Glomerular endothelial cell (primary cell): ENCODE data around the gene MALT1. TPM values are rescaled to one million over a fixed set of nuclear protein-coding genes. Genes with fewer than 3 reads are reported as not detected.
"Not testable (repeated sequence)": the region's sequence is repeated elsewhere in the genome, so short reads cannot be mapped to it uniquely, and the experiment has no call there.

ENCODE experiments used
- DNase-seq: peaks from one replicate; pipeline ENCODE4 v3.0.0-alpha.2; 2011; ENCODE audit warnings: low read depth, low spot score; ENCODE audit errors: extremely low read depth
- total RNA-seq: library from RNA; depleted of rRNA; stranded (reverse); fragments of >200 nt; gene quantifications from 2 replicates; pipeline ENCODE4 v1.2.3, GENCODE V29; 2015

MALT1 gene
- total RNA-seq, 1 donor from 2014 or later: 9.2 TPM

DNA sequence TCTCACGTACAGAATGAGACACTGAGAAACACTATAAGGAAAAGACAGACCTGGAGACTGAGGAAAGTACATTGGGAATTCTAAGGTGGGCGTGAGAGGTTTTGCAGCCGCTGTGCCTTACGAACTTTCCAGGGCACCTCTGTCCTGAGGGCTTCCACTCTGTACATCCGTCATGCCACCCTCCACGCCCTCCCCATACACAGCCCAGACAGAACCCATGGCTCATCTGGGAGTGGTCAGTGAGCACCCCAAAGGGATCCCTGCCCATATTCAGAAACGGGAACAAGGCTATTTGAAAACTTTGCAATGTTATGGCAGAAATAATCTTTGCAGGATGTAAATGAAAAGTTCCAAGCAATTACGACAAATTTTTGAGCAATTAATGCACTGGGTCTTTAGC, 98.1 kb downstream of the MALT1 start:
- no peak for DNase-seq

DNA sequence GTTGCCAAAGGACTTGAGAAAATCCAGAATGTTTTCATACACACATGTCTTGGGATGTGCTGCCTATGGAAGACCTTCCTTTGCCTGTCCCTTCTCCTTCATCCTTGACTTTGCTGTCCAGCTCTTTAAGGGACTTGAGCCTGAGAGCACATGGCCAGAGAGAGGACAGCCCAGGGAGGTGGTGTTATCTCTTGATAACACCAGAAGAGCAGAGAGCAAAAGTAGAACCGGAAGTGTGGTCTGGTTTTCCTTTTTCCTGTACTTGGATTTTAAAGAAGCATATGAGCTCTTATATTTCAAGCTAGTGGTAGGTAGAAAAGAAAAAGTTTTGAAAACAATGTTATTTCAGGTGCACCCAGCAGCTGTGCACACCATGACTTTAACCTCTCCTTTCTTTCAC, 99.3 kb downstream of the MALT1 start:
- no peak for DNase-seq

DNA sequence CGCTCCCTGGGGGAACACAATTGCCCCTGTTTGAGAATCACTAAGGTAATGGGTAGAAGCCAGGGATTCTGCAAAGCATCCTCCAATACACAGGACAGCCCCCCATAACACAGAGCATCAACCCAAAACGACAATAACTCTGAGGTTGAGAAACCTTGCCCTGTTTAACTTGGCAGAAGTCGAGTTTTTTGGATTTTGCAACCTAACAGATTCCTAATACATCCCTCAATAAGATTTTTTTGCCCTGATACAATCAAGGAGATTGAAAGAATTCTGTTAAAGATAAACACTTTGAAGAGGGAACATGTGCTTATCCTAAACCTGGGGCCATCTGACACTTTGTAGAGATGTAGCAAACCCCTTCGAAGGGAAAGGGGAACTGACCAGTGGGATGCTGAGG, 100.9 kb downstream of the MALT1 start:
- no peak for DNase-seq

DNA sequence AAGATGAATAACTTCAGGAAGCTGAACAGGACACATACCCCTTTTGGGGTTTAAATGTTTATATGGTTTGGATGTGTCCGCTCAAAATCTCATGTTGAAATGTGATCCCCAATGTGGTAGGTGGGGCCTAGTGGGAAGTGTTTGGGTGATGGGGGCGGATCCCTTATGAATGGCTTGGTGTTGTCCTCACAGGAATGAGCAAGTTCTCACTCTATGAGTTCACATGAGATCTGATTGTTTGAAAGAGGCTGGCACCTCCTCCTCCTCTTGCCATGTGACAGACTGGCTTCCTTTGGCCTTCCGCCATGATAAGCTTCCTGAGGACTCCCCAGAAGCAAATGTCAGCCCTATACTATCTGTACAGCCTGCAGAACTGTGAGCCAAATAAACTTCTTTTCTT, 104.8 kb downstream of the MALT1 start:
- DNase-seq: no peak

DNA sequence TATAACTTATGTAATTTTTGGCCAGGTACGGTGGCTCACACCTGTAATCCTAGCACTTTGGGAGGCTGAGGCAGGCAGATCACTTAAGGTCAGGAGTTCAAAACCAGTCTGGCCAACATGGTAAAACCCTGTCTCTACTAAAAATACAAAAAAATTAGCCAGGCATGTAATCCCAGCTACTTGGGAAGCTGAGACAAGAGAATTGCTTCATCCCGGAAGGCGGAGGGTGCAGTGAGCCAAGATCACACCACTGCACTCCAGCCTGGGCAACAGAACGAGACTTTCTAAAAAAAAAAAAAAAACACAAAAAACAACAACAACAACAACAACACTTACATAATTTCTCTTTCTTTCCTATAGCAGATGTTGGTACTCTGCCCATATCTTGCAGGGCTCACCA, 105.3 kb downstream of the MALT1 start:
- DNase-seq: not testable (repeated sequence)

DNA sequence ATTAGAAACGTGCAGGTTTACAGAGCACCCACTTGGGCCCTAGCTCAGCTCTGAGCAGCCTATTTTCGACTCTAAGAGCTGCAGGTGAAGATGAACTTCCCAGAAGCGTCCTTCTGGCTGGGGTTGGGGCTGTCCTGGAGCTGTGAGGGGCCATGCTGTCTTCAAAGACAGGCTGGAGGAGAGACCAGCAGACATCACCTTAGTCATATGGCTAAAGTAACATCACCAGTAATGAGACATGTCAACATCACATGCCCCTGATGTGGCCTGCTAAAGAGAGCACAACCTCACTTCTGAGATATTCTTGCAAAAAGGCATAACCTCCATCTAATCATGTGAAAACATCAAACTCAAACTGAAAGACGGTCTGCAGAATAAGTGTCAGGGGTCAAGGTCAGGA, 106.2 kb downstream of the MALT1 start:
- no peak for DNase-seq

DNA sequence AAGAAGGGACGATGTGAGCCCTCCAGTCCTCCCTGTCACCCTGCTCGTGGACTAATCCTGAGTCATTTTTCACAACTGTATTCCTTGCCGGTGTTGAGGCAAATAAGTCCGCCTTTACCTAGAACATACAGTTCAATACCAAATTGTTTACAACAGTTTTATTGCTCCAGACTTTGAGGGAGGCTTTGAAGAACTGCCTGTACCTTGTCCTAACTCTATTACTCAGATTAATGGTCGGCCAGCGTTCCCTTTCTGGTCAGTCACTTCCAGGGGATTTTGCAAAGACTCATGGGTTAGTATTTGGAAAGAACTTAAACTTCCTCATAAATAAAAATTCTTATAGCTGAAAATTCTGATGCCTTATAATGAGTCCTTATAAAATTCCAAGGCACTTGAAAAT, 108.3 kb downstream of the MALT1 start:
- DNase-seq: no peak

DNA sequence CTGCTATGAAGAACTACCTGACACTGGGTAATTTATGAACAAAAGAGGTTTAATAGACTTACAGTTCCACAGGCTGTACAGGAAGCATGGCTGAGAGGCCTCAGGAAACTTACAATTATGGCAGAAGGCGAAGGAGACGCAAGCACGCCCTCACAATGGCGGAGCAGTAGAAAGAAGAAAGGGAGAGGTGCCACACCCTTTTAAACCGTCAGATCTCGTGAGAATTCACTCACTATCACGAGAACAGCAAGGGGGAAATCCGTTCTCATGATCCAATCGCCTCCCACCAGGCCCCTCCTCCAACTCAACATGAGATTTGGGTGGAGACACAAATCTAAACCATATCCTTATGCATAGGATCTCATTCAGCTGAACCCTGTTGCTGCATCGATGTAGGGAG, 108.8 kb downstream of the MALT1 start:
- DNase-seq: no peak

DNA sequence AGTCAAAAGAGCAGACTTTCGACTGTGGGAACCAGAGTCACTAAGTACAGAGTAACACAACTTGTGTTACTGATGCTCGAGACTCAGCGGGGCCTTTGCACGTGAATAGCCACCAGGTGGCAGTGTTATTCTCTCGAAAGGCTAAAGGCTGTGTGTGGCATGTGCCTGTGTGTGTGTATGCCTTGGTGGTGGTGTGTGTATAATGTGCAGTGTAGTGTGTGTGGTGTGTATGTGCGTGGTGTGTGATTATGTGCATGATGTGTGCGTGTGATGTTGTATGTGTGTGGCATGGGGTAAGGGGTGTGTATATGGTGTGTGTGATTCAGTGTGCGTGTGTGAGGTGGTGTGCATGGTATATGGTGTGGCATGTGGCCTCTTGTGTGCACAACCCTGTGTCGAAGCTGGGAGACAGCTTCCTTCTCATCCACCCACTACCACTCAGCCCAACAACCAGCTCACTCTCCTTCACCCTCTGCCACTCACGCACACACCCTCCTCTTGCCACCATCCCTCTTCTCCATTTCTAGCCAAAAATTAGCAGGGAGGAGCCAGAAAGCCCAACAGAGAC, 110.4 kb downstream of the MALT1 start:
- peak; percentile 51 for DNase-seq

DNA sequence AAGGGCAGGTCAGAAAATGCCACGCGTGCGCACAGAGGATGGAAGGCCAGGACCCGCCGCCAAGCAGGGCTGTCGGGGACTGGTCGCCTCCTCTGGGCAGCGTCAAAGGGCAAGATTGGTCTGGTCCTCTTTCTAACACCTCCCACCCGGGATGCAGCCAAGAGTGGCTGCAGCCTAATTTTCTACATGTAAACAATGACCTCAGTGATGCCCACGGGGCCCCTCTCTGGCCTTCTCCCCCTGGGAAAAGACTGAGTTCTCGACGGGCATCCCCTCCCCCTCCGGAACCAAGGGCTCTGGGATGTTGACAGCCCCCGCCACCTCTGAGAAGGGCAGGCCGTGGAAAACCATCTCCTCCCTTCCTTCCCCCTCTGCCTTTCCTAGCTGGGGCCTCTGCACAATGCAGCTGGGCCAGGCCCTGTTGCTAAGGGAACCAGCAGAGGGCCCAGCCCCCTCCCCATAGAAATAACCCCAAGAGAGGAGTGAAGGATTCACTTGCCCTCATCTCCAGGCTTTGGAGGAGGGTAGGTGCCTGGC, 113.4 kb downstream of the MALT1 start:
- no peak for DNase-seq

DNA sequence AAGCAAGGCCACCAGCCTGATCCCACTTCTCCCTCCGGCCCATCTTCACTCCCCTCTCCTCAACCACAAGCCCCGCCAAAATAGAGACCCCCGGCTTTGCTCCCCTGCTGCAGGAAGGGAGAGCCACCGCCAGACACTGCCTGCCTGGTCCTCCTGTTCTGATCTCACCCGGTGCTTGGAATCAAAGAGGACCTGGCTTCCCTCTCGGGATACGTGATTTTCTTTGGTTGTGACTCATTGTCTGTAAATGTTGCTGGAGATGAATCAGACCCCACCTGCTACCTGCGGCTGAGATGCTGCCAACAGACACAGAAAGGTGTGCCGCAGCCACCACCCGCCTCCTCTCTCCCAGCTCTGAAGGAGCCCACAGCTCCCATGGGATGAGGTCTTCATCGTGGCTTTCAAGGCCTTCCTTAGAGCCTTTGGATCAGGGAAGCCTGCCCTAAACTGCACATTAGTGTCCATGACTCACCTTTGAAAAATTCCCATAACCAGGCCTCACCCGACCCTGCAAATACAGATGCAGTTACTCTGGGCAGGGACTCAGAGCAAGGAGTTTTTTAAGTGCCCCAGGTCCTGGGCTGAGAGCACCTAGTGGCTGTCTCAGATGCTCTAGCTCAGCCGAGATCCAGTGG, 114.0 kb downstream of the MALT1 start:
- DNase-seq: peak; percentile 47

DNA sequence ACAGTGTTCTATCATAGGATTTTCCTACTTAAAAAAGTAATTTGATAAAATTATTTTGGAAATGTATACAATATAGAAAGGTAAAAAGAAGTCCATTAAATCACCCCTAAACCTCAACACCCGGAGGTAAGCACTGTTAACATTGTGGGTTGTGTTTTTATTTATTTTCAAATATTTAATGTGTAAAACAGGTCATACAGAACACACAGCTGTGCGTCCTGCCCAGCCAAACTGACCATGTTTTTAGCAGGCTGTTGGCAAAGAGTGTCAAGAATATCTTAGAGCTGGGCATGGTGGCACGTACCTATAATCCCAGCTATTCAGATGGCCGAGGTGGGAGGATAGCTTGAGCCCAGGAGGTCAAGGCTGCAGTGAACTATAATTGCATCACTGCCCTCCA, 114.6 kb downstream of the MALT1 start:
- no peak for DNase-seq

DNA sequence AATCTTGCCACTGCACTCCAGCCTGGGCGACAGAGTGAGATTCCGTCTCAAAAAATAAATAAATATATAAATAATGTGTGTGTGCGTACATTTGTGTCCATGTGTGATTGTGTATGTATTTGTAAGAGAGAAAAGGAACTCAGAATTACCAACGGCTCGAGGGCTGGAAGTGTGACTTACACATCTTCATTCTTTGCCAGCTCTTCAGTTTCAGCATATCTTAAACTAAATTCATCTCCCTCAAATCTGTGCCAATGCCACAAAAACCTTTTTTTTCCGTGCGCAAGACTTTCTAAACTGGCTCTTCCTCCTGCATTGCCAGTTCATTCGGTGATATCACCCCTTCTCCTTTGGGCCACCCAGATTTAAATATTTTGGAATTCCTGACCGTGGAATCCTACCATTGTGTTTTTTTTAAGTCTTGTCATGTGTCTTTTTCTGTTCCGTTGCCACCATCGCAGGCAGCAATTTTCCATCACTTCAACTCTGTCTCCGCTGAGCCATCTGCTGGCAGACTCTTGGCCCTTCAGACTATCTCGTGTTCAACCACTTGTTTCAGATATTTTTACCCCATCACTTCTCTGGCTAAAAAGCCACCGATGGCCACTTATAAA, 116.4 kb downstream of the MALT1 start:
- no peak for DNase-seq

DNA sequence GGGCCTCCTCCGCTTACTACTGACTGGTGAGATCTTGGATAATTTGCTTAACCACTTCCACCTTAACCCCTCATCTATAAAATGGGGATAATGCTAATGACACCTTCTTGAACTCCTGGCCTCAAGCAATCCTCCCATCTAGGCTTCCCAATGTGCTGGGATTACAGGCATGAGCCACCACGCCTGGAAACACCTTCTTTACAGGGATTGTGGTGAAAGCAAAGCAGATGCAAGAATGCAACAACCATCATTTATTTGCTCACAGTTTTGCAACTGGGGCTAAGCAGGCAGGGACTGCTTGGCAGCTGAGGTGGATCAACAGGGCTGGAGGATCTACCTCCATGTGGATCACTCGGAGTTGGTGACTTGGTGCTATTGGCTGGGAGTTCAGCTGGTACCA, 117.2 kb downstream of the MALT1 start:
- DNase-seq: no peak

DNA sequence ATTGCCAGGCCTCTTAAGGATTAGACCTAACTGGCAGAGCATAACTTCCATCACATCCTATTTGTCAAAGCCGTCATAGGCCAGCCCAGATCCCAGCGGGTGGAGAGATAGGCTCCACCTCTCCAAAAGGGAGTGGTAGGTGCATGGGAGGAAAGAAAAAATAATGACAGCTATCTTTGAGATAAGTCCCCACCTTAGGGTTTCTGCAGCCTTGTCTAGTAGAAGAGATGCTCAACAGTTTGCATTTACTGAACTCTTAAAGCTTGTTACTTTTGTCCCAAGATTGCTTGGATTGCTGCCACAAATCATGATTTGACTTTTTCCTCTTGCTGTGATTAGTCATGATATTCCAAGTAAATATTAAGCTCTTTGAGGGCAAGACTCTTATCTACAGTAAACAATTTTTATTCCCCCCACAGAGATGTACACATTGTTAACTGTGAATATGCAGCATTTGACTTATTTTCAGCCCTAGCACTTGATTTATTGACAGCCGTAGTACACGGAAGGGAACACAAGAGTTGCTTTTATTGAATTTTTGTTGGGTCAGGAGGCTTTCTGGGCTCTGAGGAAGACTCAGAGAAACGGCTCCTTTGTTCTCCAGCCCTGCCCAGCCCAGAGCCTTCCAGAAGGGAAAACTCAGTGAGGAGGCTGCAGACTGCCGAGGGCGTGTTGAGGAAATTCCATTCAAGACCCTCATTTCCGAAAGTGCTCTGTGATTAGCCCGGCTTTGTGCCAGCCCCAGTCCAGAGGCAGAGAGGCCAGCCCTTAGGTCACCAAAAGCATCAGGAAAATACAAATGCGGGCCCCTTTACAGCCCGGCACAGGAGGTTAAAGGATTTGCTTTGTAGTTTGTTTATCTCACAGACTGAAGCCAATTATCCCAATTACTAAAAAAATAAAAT, 118.0 kb downstream of the MALT1 start:
- DNase-seq: peak; percentile 89

DNA sequence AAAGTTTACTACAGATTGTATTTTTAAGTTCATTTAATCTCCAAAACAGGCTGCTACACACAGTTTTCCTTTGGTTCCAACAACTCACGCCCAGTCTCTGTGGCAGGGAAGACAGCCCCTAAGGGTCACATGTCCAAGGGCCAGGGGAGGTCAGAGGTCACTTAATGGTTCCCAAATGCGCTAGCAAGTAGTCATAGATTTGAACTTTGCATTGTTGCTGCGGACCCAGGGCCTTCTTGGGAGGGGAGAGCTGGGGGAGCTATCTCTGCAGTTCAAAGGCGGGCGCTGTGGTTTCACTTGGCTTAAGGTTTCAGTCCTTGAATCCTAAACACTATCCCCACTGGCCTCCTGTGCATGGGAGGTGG, 118.6 kb downstream of the MALT1 start:
- no peak for DNase-seq

DNA sequence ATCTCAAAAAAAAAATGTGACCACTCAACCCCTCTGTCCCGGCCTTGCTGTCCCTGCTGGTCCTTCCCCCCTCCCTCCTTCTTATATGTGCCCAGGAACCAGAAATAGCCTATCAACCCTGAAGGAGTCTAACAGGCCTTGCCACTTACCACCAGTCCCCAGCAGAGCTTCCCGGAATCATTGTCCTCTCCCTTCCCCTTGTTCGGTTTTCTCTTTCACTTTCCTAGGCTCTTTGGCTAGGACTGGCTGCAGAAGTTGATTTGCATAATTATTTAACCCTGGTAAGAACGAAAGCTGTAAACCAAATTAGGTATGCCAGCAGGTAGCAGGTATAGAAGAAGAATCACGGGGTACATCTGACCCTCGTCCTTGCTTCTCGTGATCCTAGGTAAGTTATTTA, 120.8 kb downstream of the MALT1 start:
- no peak for DNase-seq

DNA sequence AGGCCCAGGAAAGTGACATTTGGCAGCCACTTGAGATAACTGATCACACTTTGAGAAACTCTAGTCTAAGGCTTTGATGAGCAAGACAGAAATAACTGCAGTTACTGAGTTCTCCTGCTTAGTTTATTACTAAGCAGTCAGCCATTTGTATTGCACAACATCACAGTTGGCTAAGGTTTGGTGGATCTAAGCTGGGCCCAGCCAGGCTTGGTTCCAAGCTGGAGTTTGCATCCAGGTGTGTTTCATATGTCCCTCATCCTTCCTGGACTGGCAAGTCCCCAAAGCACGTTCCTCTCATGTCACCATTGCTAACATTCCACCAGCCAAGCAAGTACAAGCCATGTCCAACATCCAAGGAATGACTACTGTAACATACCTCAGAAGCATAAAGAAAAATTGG, 122.1 kb downstream of the MALT1 start:
- DNase-seq: no peak

DNA sequence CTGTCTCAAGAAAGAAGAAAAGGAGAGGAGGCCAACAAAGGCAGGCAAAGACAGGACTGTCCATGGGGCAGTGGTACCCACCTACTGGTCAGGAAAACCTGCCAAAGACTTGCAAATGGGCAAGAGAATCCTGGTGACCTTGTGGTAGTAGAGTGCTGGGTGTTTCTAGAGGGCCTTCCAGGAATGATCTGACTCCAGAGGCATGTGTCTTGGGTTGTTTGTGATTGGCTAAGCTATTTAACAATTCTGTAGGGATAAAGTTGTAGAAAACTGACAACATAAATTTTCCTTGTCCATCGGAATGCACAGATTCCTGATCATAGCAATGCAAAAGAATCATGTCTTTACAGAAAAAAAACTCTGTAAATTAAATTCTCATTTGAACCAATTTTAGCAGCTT, 125.0 kb downstream of the MALT1 start:
- no peak for DNase-seq

DNA sequence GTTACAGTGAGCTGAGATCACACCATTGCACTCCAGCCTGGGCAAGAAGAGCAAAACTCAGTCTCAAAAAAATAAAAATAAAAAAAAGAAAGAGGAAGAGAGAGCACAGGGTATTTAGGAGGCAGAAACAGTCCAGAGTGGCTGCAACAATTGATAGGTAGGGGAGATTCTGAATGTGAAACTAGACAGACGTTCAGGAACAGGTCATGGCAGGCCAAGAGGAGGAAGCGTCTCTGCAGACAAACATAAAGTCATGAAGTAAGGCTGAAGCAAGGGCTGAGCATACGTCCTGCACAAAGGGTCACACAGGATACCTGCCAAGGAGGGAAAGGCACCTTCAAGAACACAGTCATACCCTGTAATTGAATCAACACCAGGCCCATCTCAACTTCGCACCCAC, 129.3 kb downstream of the MALT1 start:
- no peak for DNase-seq

DNA sequence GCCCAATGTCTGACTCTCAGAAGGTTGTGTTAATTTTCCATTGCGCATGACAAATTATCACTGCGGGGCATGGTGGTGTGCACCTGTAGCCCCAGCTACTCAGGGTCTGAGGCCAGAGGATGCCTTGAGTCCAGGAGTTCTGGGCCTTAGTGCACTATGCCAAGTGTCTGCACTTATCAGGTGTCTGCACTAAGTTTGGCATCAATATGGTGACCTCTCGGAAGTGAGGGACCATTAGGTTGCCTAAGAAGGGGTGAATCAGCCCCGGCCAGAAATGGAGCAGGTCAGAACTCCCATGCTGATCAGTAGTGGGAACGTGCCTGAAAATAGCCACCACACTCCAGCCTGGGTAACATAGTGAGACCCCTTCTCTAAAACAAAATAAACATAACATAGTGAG, 131.7 kb downstream of the MALT1 start:
- no peak for DNase-seq
